HepG2 (cell line): ENCODE results near the gene RBM25. TPM values are rescaled to one million over a fixed set of nuclear protein-coding genes. Genes with fewer than 3 reads are reported as not detected.

Source experiments
- ARID3A ChIP-seq: IDR thresholded peaks from 2 replicates; pipeline ENCODE4 v1.6.1; 2012; ENCODE audit warnings: low read depth, low read length, improper control_type of control experiment
- CBX2 ChIP-seq, 2 experiments: fragments of 200-600 bp in 1 of 2; sonication (generic); formaldehyde crosslinking in 1 of 2; IDR thresholded peaks; 2 replicates each; pipeline versions ENCODE4 v1.7.0 to v1.8.1; 2018 to 2022; ENCODE audit warnings: low read depth in 2 of 2, low read length in 1 of 2, mild to moderate bottlenecking in 1 of 2, missing genetic modification reagents in 1 of 2
- ESRRA ChIP-seq: sonication (generic); formaldehyde crosslinking; IDR thresholded peaks from 2 replicates; pipeline ENCODE4 v1.5.1; 2020; ENCODE audit warnings: mild to moderate bottlenecking, low read depth, missing genetic modification reagents
- NFKBIZ ChIP-seq: IDR thresholded peaks from 2 replicates; pipeline ENCODE4 v1.6.1; 2018; ENCODE audit warnings: missing genetic modification reagents, missing compliant biosample characterization
- POGK ChIP-seq: sonication (generic); formaldehyde crosslinking; conservative IDR thresholded peaks from 2 replicates; pipeline ENCODE4 v1.8.0; 2022; ENCODE audit warnings: mild to moderate bottlenecking, moderate library complexity, missing genetic modification reagents
- TGIF2 ChIP-seq: IDR thresholded peaks from 2 replicates; pipeline ENCODE4 v1.6.1; 2016; ENCODE audit warnings: control low read depth, missing compliant biosample characterization
- TOPORS ChIP-seq: sonication (generic); formaldehyde crosslinking; IDR thresholded peaks from 2 replicates; pipeline ENCODE4 v1.8.0; 2023; ENCODE audit warnings: mild to moderate bottlenecking, missing genetic modification reagents
- ZBTB10 ChIP-seq: sonication (generic); formaldehyde crosslinking; IDR thresholded peaks from 2 replicates; pipeline ENCODE4 v1.4.0; 2020; ENCODE audit warnings: missing genetic modification reagents, borderline replicate concordance
- ZNF230 ChIP-seq: sonication (generic); formaldehyde crosslinking; IDR thresholded peaks from 2 replicates; pipeline ENCODE4 v1.4.0; 2020; ENCODE audit warnings: mild to moderate bottlenecking, missing genetic modification reagents
- ZNF441 ChIP-seq: sonication (generic); formaldehyde crosslinking; IDR thresholded peaks from 2 replicates; pipeline ENCODE4 v1.7.0; 2021; ENCODE audit warnings: missing genetic modification reagents, borderline replicate concordance
- ZNF558 ChIP-seq: sonication (generic); formaldehyde crosslinking; IDR thresholded peaks from 2 replicates; pipeline ENCODE4 v1.9.0; 2022; ENCODE audit warnings: mild to moderate bottlenecking, missing genetic modification reagents, borderline replicate concordance
- ZNF564 ChIP-seq: sonication (generic); formaldehyde crosslinking; IDR thresholded peaks from 2 replicates; pipeline ENCODE4 v1.8.1; 2023; ENCODE audit warnings: mild to moderate bottlenecking, missing genetic modification reagents
- ZNF644 ChIP-seq: IDR thresholded peaks from 2 replicates; pipeline ENCODE4 v1.6.1; 2016; ENCODE audit warnings: low read depth
- ZNF652 ChIP-seq: IDR thresholded peaks from 2 replicates; pipeline ENCODE4 v1.6.1; 2016; ENCODE audit warnings: low read depth, borderline replicate concordance
- ZNF772 ChIP-seq: sonication (generic); formaldehyde crosslinking; IDR thresholded peaks from 2 replicates; pipeline ENCODE4 v1.5.0; 2020; ENCODE audit warnings: mild to moderate bottlenecking, missing genetic modification reagents
- ZSCAN22 ChIP-seq: sonication (generic); formaldehyde crosslinking; IDR thresholded peaks from 2 replicates; pipeline ENCODE4 v1.4.0; 2020; ENCODE audit warnings: mild to moderate bottlenecking, missing genetic modification reagents
- polyA plus RNA-seq, 8 experiments: library from polyadenylated mRNA; depleted of rRNA in 3 of 8; stranded (reverse) in 7 of 8; unstranded in 1 of 8; fragments of >200 nt; fragmentation: Illumina TruSeq in 4 of 8; extraction: Trizol in 4 of 8; gene quantifications; 2 replicates each; pipeline versions ENCODE4 v1.2.1 to v1.2.3, GENCODE V29; 2011 to 2016; ENCODE audit warnings: low read depth in 4 of 8, missing spikeins in 1 of 8, mixed read lengths in 1 of 8; ENCODE audit not compliant: insufficient read depth in 1 of 8
- total RNA-seq, 5 experiments: library from RNA; depleted of rRNA; stranded (reverse); fragments of >200 nt; fragmentation: Illumina TruSeq; extraction: Trizol; gene quantifications; 2 replicates each; pipeline ENCODE4 v1.2.3, GENCODE V29; 2016; ENCODE audit warnings: low read depth in 1 of 5
- TF ChIP-seq, protein P1 (sequence below): sonication (generic); formaldehyde crosslinking; IDR thresholded peaks from 2 replicates; pipeline ENCODE4 v1.4.0; 2020; ENCODE audit warnings: missing genetic modification reagents, borderline replicate concordance
- TF ChIP-seq, protein P2 (sequence below): sonication (generic); formaldehyde crosslinking; IDR thresholded peaks from 2 replicates; pipeline ENCODE4 v1.4.0; 2020; ENCODE audit warnings: mild to moderate bottlenecking, missing genetic modification reagents

RBM25 gene
- total and polyA plus RNA-seq, 2 of the 13 experiments (the other 11 are each of a cell fraction or from before 2014, with no cell fraction given): 34.1 to 65.9 TPM

- no peak for TF ChIP-seq NFKBIZ
- TF ChIP-seq, protein P1, sequence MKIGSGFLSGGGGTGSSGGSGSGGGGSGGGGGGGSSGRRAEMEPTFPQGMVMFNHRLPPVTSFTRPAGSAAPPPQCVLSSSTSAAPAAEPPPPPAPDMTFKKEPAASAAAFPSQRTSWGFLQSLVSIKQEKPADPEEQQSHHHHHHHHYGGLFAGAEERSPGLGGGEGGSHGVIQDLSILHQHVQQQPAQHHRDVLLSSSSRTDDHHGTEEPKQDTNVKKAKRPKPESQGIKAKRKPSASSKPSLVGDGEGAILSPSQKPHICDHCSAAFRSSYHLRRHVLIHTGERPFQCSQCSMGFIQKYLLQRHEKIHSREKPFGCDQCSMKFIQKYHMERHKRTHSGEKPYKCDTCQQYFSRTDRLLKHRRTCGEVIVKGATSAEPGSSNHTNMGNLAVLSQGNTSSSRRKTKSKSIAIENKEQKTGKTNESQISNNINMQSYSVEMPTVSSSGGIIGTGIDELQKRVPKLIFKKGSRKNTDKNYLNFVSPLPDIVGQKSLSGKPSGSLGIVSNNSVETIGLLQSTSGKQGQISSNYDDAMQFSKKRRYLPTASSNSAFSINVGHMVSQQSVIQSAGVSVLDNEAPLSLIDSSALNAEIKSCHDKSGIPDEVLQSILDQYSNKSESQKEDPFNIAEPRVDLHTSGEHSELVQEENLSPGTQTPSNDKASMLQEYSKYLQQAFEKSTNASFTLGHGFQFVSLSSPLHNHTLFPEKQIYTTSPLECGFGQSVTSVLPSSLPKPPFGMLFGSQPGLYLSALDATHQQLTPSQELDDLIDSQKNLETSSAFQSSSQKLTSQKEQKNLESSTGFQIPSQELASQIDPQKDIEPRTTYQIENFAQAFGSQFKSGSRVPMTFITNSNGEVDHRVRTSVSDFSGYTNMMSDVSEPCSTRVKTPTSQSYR: no peak
- no peak for TF ChIP-seq ZNF652 (CRISPR knock-in tag)
- no peak for TF ChIP-seq ZNF772 (CRISPR knock-in tag)
- no peak for TF ChIP-seq ZNF558 (CRISPR knock-in tag)
- TF ChIP-seq ZSCAN22 (CRISPR knock-in tag): no peak
- TF ChIP-seq ARID3A: no peak
- TF ChIP-seq ZNF564: 0 out of 2 replicates have a peak, but pooled peaks have one; percentile 12
- TF ChIP-seq ESRRA: no peak
- TF ChIP-seq ZNF644 (CRISPR knock-in tag): no peak
- TF ChIP-seq CBX2 (IDR thresholded peaks at IDR 0.05; ENCODE audit: low read depth, low read length): no peak
- TF ChIP-seq CBX2 (CRISPR knock-in tag; IDR thresholded peaks at IDR 0.05; ENCODE audit: low read depth): no peak
- TF ChIP-seq POGK: no peak
- TF ChIP-seq, protein P2, sequence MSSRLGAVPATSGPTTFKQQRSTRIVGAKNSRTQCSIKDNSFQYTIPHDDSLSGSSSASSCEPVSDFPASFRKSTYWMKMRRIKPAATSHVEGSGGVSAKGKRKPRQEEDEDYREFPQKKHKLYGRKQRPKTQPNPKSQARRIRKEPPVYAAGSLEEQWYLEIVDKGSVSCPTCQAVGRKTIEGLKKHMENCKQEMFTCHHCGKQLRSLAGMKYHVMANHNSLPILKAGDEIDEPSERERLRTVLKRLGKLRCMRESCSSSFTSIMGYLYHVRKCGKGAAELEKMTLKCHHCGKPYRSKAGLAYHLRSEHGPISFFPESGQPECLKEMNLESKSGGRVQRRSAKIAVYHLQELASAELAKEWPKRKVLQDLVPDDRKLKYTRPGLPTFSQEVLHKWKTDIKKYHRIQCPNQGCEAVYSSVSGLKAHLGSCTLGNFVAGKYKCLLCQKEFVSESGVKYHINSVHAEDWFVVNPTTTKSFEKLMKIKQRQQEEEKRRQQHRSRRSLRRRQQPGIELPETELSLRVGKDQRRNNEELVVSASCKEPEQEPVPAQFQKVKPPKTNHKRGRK (CRISPR knock-in tag): no peak
- no peak for TF ChIP-seq ZNF441 (CRISPR knock-in tag)
- no peak for TF ChIP-seq ZNF230 (CRISPR knock-in tag)
- peak; percentile 50; the same call in 1 of the 2 replicates for TF ChIP-seq ZBTB10 (CRISPR knock-in tag)
- TF ChIP-seq TOPORS (CRISPR knock-in tag): 0 out of 2 replicates have a peak, but pooled peaks have one; percentile 17
- no peak for TF ChIP-seq TGIF2 (CRISPR knock-in tag)
Measured at GRCh38 chr14:73058922-73059673, 764 bp downstream of the RBM25 start (continued).
